ENCODE measurements around the gene NME8. TPM values are rescaled to one million over a fixed set of nuclear protein-coding genes. Genes with fewer than 3 reads are reported as not detected.

Gene NME8
- polyA plus RNA-seq, 3 donors, result 0.28 to 0.47 TPM; not detected in 1

DNA sequence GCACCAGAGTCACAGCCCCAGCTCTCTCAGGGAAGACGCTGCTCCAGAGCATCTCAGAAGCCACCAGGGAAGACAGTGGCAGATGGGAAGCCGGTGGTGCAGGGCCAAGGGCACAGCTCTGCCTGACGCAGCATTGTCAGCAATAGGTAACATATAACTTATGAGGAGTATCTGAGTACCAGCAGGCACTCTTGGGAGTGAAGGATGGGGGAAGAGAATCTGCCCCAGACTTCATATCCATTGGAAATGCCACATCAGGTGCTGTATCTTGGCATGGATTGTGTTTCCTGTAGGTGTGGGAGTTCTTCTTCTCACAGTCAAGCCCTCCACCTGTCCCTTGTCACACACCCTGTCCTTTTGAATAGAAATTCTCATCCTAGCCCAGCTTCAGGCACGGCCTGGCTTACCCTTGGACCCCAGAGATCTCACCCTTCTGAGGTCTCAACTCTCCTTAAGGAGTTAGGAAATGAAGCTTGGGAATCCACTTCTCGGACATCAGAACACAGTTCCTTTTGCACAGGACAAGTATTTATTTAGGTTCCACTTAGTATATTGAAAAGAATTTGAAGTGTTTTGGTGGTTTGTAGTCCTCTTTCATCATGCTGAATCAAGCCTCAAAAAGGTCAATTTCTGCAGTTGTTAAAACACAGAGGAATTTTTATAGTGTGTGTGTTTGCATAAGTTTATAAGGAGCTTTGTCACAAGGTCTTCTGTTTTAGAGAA, 82.0 kb downstream of the NME8 start:
- DNase-seq (ENCODE audit: low read depth in 3 of 3, low spot score in 2 of 3), result no peak

GRCh38 chr7:37932543-37932942, 84.1 kb downstream of the NME8 start:
- no peak for DNase-seq (ENCODE audit: low read depth in 3 of 3, low spot score in 2 of 3)

- no peak for DNase-seq (ENCODE audit: low read depth in 3 of 3, low spot score in 2 of 3)
These were observed 84.7 kb downstream of the NME8 start for GRCh38 chr7:37933018-37933566.

GRCh38 chr7:37942934-37943610, 94.7 kb downstream of the NME8 start:
- no peak for DNase-seq (ENCODE audit: low read depth in 3 of 3, low spot score in 2 of 3)

DNA sequence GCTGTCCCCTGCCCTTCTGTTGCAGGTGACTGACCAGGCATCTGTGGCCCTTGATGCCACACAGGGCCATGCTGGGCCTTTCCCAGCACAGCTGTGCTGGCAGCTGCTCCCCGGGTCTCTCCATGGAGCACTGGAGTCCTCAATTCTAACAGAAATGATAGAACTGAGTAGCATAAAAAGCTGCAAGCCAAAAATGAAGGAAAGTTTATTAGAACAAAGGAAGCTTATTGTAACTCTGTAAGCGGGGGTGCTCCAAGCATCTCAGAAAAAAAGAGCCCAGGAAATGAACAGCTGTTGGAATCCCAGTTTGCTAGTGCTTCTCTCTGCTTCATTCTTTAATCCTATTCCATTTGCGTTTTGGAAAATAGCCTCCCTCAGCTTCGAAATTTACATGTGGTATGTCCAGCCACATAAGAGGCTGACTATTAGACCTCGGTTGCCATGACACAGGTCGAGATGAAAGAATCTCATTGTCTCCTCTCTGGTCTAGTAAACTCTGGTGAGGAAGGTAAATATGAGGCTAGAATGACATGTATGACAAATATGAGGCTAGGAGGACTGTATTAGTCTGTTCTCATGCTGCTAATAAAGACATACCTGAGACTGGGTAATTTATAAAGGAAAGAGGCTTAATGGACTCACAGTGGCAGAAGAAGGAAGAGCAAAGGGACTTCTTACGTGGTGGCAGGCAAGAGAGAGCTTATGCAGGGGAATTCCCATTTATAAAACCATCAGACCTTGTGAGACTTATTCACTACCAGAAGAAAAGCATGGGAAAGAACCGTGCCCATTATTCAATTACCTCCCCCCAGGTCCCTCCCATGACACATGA, 95.7 kb downstream of the NME8 start:
- no peak for DNase-seq (ENCODE audit: low read depth in 3 of 3, low spot score in 2 of 3)

DNA sequence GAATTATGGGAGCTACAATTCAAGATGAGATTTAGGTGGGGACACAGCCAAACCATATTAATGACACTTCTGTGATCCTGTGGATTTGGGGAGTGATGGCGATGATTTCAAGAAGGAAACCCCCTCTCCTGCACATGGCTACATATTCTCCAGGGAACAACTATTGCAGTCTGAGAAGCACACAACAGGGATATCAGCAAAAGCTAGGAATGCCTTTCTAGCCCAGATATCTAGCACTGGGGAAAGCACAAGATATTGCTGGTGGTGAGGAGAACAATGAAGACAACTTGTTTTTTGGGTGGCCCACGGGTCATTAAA, 96.3 kb downstream of the NME8 start:
- DNase-seq (ENCODE audit: low read depth in 3 of 3, low spot score in 2 of 3), result no peak

- DNase-seq (ENCODE audit: low read depth in 3 of 3, low spot score in 2 of 3), result no peak
These were observed 96.9 kb downstream of the NME8 start for GRCh38 chr7:37945336-37945735.

DNA sequence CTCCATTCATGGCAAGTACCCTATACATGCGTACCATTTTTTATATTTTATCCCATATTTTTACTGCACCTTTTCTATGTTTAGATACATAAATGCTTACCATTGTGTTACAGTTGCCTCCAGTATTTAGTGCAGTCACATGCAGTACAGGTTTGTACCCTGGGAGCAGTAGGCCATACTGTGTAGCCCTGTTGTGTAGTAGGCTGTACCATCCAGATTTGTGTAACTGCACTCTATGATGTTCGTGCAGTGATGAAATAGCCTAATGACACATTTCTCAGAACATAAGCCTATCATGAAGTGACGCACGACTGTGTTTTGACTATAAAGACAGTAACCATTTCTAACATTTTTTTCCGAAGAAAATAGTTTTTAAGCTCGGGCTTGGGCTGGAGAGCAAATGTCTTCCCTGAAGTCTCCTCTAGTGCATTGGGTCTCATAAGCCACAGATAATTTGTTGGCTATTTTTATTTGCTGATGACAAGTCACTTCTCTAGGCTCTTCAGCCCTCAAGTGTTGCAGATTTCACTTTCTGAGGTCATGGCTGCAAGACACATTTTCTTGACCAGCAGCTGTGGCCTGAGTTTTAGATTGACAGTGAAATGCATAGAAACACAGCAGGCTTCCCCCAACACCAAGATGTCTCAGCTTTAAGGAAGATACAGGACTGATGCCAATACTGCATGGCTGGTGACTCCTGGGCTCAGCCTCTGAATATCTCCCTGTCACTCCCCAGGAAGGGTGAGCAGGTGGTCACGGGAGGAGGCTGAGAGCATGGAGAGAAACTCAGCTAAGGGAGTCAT, 98.9 kb downstream of the NME8 start:
- no peak for DNase-seq (ENCODE audit: low read depth in 3 of 3, low spot score in 2 of 3)

GRCh38 chr7:37947941-37948210, 99.5 kb downstream of the NME8 start:
- peak in 1 of 3 donors; percentile 1 for DNase-seq (ENCODE audit: low read depth in 3 of 3, low spot score in 2 of 3)

Other genes starting within 250 kb of the NME8 start
- under 1 TPM; 0.19 to 0.44 (median 0.42) TPM for gene GPR141, start 164.8 kb upstream of the NME8 start, polyA plus RNA-seq (ENCODE audit: insufficient read length in 3 of 3)
- 1 to 10 TPM; 1.1 to 1.9 (median 1.5) TPM for gene SFRP4, start 68.2 kb downstream of the NME8 start, polyA plus RNA-seq (ENCODE audit: insufficient read length in 3 of 3)
- 10 to 100 TPM; 16.1 to 20.1 (median 19.3) TPM for gene EPDR1, start 72.0 kb downstream of the NME8 start, polyA plus RNA-seq (ENCODE audit: insufficient read length in 3 of 3)